Sigmoid colon (tissue), 7 donors: ENCODE results near the gene PDHB. TPM values are rescaled to one million over a fixed set of nuclear protein-coding genes. Genes with fewer than 3 reads are reported as not detected.
A peak's percentile ranks its signal among the peaks of the same experiment; 100 is the strongest.

Experiments
- DNase-seq: peaks from one replicate; pipeline ENCODE4 v3.0.0-alpha.2; 2019
- H3K27ac ChIP-seq, 4 donors: fragments of 200-600 bp; sonication (generic); one replicate each; pipeline ENCODE4 v1.5.1; 2016 to 2019; ENCODE audit warnings: mild to moderate bottlenecking in 1 of 4
- H3K27me3 ChIP-seq, 3 donors: fragments of 200-600 bp; sonication (generic); one replicate each; pipeline ENCODE4 v1.5.1; 2019; ENCODE audit warnings: mild to moderate bottlenecking in 1 of 3
- H3K36me3 ChIP-seq, 4 donors: fragments of 200-600 bp; sonication (generic); one replicate each; pipeline ENCODE4 v1.5.1; 2016 to 2019
- H3K4me1 ChIP-seq, 4 donors: fragments of 200-600 bp; sonication (generic); one replicate each; pipeline ENCODE4 v1.5.1; 2017 to 2019
- H3K4me3 ChIP-seq, 4 donors: fragments of 200-600 bp; sonication (generic); one replicate each; pipeline ENCODE4 v1.5.1; 2017 to 2019; ENCODE audit warnings: mild to moderate bottlenecking in 2 of 4, moderate library complexity in 1 of 4
- H3K9me3 ChIP-seq, 4 donors: fragments of 200-600 bp in 3 of 4; sonication (generic) in 3 of 4; one replicate each; pipeline versions ENCODE4 v1.5.1 to v1.6.1; 2013 to 2019
- EP300 ChIP-seq, 4 donors: sonication (generic); formaldehyde crosslinking; IDR thresholded peaks; one replicate each; pipeline ENCODE4 v1.6.1; 2017; ENCODE audit warnings: antibody characterized with exemption in 4 of 4
- POLR2A ChIP-seq, 2 donors: fragments of 450-650 bp; IDR thresholded peaks; one replicate each; pipeline ENCODE4 v1.6.1; 2016; ENCODE audit warnings: antibody characterized with exemption in 2 of 2, mild to moderate bottlenecking in 2 of 2, moderate library complexity in 2 of 2
- POLR2AphosphoS5 ChIP-seq, 4 donors: sonication (generic); formaldehyde crosslinking; IDR thresholded peaks; one replicate each; pipeline ENCODE4 v1.6.1; 2017; ENCODE audit warnings: antibody characterized with exemption in 4 of 4
- WGBS, 2 donors: extraction: QIAGEN DNeasy Blood & Tissue Kit; methylation state at CpG; one replicate each; pipeline ENCODE4 v1.1.7; 2013; 5-methylcytosine and 5-hydroxymethylcytosine counted together
- intact Hi-C: fragments of 100-400 bp; cut with DNase I; formaldehyde crosslinking; loops from one replicate; pipeline ENCODE4 v1.15.1; 2023
- polyA plus RNA-seq, 3 donors: library from polyadenylated mRNA; stranded (reverse); fragments of 200-250 nt; gene quantifications; one replicate each; pipeline ENCODE4 v1.2.3, GENCODE V29; 2013
- total RNA-seq, 4 donors: library from RNA; depleted of rRNA; stranded (reverse); fragments of >200 nt; gene quantifications; one replicate each; pipeline ENCODE4 v1.1.0, GENCODE V29; 2016
- TF ChIP-seq, protein P1 (sequence below), 4 experiments: fragments of 450-650 bp in 3 of 4; fragments of 200-600 bp in 1 of 4; IDR thresholded peaks; one replicate each; pipeline ENCODE4 v1.5.1; 2016 to 2019; ENCODE audit warnings: antibody characterized with exemption in 4 of 4, mild to moderate bottlenecking in 3 of 4, moderate library complexity in 2 of 4
- donor health status: healthy with polysubstance abuse.
- donor health status: Bipolar disorder and iron deficiency.
- donor health status: healthy.

Gene PDHB
- total and polyA plus RNA-seq, 7 donors = 69.4 to 120 (median 100) TPM

DNA sequence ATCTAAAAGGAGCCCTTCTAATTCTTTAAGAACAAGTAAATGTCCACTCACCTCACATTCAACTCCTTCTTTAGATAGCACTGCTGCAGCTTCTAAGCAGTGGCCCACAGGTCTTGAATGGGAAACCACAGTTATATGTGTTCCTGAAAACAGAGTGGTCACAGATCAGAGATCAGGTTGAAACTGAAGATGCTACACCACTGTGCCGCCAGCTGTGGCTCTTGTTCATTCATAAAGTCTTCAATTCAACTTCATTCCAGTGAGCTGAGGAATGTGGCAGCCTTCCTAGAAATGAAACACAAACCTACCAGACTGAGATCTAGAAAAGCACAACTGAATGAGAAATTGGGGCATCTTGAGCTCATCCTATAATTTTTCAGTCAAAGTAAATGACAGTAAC lies 4.0 kb downstream of the PDHB start:
- TF ChIP-seq EP300 (IDR thresholded peaks at IDR 0.05) (no peak), POLR2AphosphoS5 (IDR thresholded peaks at IDR 0.05) (no peak), POLR2A (IDR thresholded peaks at IDR 0.05) (no peak)
- TF ChIP-seq, protein P1, sequence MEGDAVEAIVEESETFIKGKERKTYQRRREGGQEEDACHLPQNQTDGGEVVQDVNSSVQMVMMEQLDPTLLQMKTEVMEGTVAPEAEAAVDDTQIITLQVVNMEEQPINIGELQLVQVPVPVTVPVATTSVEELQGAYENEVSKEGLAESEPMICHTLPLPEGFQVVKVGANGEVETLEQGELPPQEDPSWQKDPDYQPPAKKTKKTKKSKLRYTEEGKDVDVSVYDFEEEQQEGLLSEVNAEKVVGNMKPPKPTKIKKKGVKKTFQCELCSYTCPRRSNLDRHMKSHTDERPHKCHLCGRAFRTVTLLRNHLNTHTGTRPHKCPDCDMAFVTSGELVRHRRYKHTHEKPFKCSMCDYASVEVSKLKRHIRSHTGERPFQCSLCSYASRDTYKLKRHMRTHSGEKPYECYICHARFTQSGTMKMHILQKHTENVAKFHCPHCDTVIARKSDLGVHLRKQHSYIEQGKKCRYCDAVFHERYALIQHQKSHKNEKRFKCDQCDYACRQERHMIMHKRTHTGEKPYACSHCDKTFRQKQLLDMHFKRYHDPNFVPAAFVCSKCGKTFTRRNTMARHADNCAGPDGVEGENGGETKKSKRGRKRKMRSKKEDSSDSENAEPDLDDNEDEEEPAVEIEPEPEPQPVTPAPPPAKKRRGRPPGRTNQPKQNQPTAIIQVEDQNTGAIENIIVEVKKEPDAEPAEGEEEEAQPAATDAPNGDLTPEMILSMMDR (IDR thresholded peaks at IDR 0.05) = no peak
- Histone ChIP-seq H3K4me3 (no peak overlapping the region), H3K27me3 (no peaks in the 10 kb centered on the region), H3K27ac (no peak overlapping the region), H3K36me3 (peaks cover 25 to 75% (median 54%) of the 10 kb centered on the region in 4 donors), H3K4me1 (peaks cover 0 to 31% (median 23%) of the 10 kb centered on the region in 4 donors), H3K9me3 (no peaks in the 10 kb centered on the region)
- WGBS, 2 donors = 0% methylated on average over 1 of the region's 1 CpG
- no peak for DNase-seq
- intact Hi-C loops = loop anchor here (10.0 kb wide), 1 partner anchor 245 kb away; no protein-coding TSS in a partner anchor

GRCh38 chr3:58427661-58428361 lies 5.8 kb downstream of the PDHB start:
- Histone ChIP-seq H3K4me1 (peaks cover 0 to 21% (median 13%) of the 10 kb centered on the region in 4 donors), H3K36me3 (peaks cover 25 to 93% (median 58%) of the 10 kb centered on the region in 4 donors), H3K27me3 (no peaks in the 10 kb centered on the region), H3K9me3 (no peaks in the 10 kb centered on the region), H3K27ac (peak overlapping the region in 1 of 4 donors; percentile 10), H3K4me3 (no peak overlapping the region)
- no peak for TF ChIP-seq EP300 (IDR thresholded peaks at IDR 0.05)
- TF ChIP-seq POLR2A (IDR thresholded peaks at IDR 0.05) = no peak
- TF ChIP-seq POLR2AphosphoS5 (IDR thresholded peaks at IDR 0.05) = no peak
- TF ChIP-seq, protein P1 (IDR thresholded peaks at IDR 0.05) = no peak
- 56 to 74% methylated on average over 7 of the region's 7 CpGs for WGBS, 2 donors
- intact Hi-C loops = loop anchor here (10.0 kb wide), 1 partner anchor 243 kb away; no protein-coding TSS in a partner anchor
- no peak for DNase-seq

DNA sequence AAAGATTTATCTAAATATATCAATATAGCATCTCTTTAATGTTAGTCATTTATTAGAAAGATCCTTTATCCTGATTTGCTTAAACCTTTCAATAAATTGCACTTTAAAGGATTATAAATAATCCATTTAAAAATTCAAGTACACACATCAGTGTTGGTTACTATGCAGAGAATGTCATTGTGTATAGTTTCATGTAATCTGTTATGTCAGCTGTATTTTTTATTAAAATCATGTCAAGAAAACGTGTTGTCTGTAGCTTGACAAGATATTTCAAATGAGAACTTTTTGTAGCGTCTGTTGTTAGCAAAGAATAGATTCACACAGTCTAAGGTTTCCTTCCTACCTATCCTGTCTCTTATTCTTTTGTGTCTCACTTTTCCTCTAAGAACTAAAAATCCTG lies 7.8 kb downstream of the PDHB start:
- intact Hi-C loops = loop anchor here (10.0 kb wide), 1 partner anchor 241 kb away; no protein-coding TSS in a partner anchor
- Histone ChIP-seq H3K27me3 (no peaks in the 10 kb centered on the region), H3K9me3 (no peaks in the 10 kb centered on the region), H3K4me1 (peaks cover 0 to 10% (median 0%) of the 10 kb centered on the region in 4 donors), H3K27ac (no peak overlapping the region), H3K36me3 (peaks cover 20 to 100% (median 60%) of the 10 kb centered on the region in 4 donors), H3K4me3 (no peak overlapping the region)
- no peak for TF ChIP-seq EP300 (IDR thresholded peaks at IDR 0.05)
- TF ChIP-seq POLR2AphosphoS5 (IDR thresholded peaks at IDR 0.05) = no peak
- TF ChIP-seq POLR2A (IDR thresholded peaks at IDR 0.05) = no peak
- TF ChIP-seq, protein P1 (IDR thresholded peaks at IDR 0.05) = no peak
- DNase-seq = no peak
- WGBS, 2 donors = 77 to 78% methylated on average over 2 of the region's 2 CpGs

GRCh38 chr3:58424613-58425012 lies 9.0 kb downstream of the PDHB start:
- Histone ChIP-seq H3K4me1 (peaks cover 0 to 18% (median 6%) of the 10 kb centered on the region in 4 donors), H3K36me3 (peaks cover 12 to 91% (median 54%) of the 10 kb centered on the region in 4 donors), H3K4me3 (no peak overlapping the region), H3K27ac (peak overlapping the region; percentile 16 to 25 (median 22)), H3K9me3 (no peaks in the 10 kb centered on the region), H3K27me3 (no peaks in the 10 kb centered on the region)
- no peak for TF ChIP-seq POLR2AphosphoS5 (IDR thresholded peaks at IDR 0.05)
- TF ChIP-seq POLR2A (IDR thresholded peaks at IDR 0.05) = no peak
- TF ChIP-seq EP300 (IDR thresholded peaks at IDR 0.05) = no peak
- TF ChIP-seq, protein P1 (IDR thresholded peaks at IDR 0.05) = no peak
- no peak for DNase-seq
- intact Hi-C loops = loop anchor here (10.0 kb wide), 1 partner anchor 240 kb away; no protein-coding TSS in a partner anchor
- 73 to 79% methylated on average over 8 of the region's 8 CpGs for WGBS, 2 donors
